HUDEP-2 (cell line): ENCODE measurements around the gene KRTAP4-6.
"Not testable (repeated sequence)": the region's sequence is repeated elsewhere in the genome, so short reads cannot be mapped to it uniquely, and the experiment has no call there.

Source experiments
- DNase-seq, 76 experiments: peaks; one replicate each; lab custom pipeline; 2025; ENCODE audit not compliant: unreplicated experiment in 76 of 76; lab: John Stamatoyannopoulos, UW

KRTAP4-6 gene

GRCh38 chr17:41108728-41109386, 31.5 kb downstream of the KRTAP4-6 start:
- DNase-seq, result not testable (repeated sequence)

DNA sequence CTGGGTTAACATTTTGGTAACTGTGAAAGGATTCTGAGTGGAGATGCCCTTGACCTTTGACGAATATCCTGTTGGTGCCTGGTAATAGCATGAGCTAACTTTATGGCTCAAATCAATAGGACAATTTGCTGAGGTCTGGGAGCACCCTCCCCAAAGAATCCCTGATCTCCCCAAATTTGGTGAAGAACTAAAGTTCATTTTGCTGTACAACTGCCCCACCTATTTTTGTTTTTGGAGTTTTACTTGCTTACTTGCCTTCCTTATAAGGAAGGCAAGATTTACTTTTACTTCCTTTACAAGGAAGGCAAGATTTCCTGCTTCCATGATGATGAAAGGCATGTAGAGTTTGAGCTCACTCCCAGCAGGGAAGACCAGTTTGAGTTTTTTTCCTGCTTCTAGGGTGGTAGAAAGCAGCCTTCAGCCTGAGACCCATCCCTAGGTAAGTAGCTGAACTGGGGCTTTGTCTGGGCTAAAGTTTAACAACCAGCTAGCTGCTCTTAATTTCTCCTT, 32.3 kb downstream of the KRTAP4-6 start:
- DNase-seq, result no peak

- DNase-seq, result not testable (repeated sequence)
These were observed 35.0 kb downstream of the KRTAP4-6 start, which contains the start of gene KRTAP4-9 for GRCh38 chr17:41105347-41105746. Gene KRTAP4-9 (plus strand): TSS chr17:41105389. CDS start chr17:41105389, 0 bp downstream.

DNA sequence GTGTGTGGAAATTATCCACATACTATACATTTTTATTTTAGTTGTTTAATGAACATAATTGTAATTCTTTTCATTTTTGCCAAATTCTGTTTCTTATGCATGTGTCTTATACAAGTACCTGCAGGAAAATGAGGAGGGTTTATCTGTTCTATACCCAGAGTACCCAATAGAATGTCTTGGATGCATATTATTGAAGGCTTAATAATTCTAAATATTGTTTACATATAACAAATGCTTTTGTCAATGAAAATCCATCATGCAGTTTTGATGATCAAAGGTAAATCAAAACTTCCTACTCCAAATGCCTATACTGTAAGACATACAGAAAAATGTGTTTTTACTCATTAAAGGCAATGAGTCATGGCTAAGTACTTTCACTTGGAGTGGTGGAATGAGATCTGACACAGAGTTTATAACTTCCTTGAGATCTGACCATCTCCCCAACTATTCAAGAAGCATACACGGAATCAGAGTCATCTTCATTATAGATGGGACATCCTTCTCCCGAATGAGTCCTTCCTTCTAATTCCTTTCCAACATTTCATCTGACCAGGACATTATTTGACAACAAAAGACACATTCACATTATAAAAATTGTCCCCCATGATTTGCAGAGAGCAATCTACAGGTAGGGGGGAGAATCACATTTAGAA, 35.8 kb downstream of the KRTAP4-6 start:
- not testable (repeated sequence) for DNase-seq

DNA sequence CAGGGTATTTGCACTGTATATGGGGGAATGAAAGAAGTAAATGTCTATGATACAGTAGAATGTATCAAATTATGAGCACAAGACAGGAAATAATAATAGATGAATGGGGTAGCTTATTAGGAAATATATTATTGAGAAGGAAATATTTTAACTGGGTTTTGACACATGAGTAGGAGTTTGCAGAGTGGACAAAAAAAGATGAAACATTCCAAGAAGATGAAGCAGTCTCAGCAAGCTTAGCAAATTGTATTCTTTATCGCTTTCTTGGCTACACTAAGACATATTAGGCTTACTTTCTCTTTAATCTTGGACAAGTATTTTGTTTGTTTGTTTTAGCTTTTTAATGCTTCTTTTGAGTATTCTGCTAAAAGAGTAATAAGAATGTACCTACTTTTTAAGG, 36.4 kb downstream of the KRTAP4-6 start:
- no peak for DNase-seq

- DNase-seq, result no peak
These were observed 38.6 kb downstream of the KRTAP4-6 start, which contains the start of gene KRTAP4-16 for GRCh38 chr17:41101586-41102259. Gene KRTAP4-16 (minus strand): TSS chr17:41102209. CDS start chr17:41102209, 0 bp downstream.

DNA sequence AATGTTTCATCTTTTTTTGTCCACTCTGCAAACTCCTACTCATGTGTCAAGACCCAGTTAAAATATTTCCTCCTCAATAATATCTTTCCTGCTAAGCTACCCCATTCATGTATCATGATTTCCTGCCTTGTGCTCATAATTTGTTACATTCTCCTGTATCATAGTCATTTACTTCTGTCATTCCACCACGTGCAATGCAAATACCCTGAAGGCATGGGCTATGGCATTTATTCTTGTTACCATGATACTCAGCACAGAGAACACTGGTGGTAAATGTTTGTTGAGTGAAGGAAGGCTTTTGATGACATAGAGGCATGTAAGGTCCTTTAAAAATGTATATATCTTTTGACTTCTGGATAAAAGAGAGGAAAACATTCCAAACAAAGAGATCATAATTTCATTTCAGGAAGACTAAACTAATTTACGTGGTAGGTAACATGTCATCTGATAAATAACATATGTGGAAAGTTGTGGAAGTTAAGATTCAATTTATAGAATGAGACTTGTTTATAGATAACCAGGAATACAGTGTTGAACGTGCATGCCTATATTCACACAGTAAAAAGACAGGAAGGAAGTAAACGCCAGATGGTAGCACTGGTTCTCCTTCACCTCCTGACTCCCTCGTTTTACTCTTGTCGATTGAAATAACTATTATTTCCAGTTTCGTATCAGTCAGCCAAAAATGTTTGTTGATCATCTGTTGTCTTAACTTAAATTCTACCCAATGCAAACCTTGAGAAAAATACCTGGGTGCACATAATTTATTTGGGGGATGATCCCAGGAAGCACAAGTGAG, 40.5 kb downstream of the KRTAP4-6 start:
- DNase-seq, result not testable (repeated sequence)

DNA sequence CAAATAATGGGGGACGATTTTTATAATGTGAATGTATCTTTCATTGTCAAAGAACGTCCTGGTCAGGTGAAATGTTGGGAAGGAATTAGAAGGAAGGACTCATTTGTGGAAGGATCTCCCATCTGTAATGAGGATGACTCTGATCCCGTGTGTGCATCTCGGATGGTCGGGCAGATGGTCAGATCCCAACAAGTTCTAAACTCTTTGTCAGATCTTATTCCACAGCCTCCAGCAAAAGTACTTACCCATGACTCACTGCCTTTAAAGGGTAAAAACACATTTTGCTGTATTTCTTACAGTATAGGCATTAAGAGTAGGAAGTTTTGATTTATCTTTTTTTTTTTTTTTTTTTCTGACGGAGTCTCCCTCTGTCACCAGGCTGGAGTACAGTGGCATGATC, 41.9 kb downstream of the KRTAP4-6 start:
- no peak for DNase-seq

GRCh38 chr17:41098042-41098441, 42.3 kb downstream of the KRTAP4-6 start, which contains the start of gene KRTAP4-8:
Gene KRTAP4-8 (minus strand): TSS chr17:41098142. CDS start chr17:41098084, 58 bp downstream.
- no peak for DNase-seq

DNA sequence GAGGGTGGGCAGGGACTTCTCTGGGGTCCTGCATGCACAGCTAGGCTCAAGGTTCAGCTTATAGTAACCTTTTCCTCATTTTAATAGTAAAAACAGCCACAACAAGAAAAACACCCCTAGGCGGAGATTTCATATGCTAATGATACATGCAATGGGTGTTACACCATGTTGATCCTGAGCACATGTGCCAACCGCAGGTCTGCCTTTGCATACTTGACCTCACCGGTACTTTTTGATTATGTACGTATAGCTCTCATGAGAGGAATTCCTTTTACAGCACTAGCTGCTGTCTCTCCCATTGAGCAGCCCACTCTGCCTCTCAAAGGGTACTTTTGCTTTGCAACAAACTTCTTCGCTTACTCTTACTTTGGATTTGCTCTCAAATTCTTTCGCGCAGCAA, 44.3 kb downstream of the KRTAP4-6 start:
- no peak for DNase-seq
